GM06990 (cell line): Measurements from ENCODE around the gene ANTXR1.

Source experiments
- DNase-seq: peaks from one replicate; pipeline ENCODE4 v3.0.0-alpha.2; 2011; ENCODE audit not compliant: insufficient read length; ENCODE audit errors: extremely low read depth
- H3K27me3 ChIP-seq: replicated peaks from 2 replicates; pipeline ENCODE4 v1.6.0; 2011; ENCODE audit warnings: low read length; ENCODE audit not compliant: control insufficient read depth, insufficient read depth
- H3K36me3 ChIP-seq: 2 replicates; pipeline ENCODE4 v1.5.1; 2011; ENCODE audit warnings: low read length; ENCODE audit not compliant: control insufficient read depth, insufficient read depth
- H3K4me3 ChIP-seq: replicated peaks from 2 replicates; pipeline ENCODE4 v1.5.1; 2011; ENCODE audit warnings: low read depth, mild to moderate bottlenecking, control low read depth, low read length
- CTCF ChIP-seq: IDR thresholded peaks from 2 replicates; pipeline ENCODE4 v1.5.1; 2011; ENCODE audit warnings: low read length, control low read depth, mild to moderate bottlenecking, inconsistent platforms; ENCODE audit not compliant: insufficient read depth, poor library complexity, severe bottlenecking

ANTXR1 gene

GRCh38 chr2:68978098-68978497 is 34.9 kb upstream of the ANTXR1 start:
- H3K4me3 ChIP-seq = no peak overlapping the region
- no peak for TF ChIP-seq CTCF
- no peaks in the 10 kb centered on the region for H3K36me3 ChIP-seq
- DNase-seq = no peak
- no peaks in the 10 kb centered on the region; the same call in 1 of the 2 replicates for H3K27me3 ChIP-seq

GRCh38 chr2:68980956-68981355 is 32.0 kb upstream of the ANTXR1 start:
- Histone ChIP-seq H3K36me3 (no peaks in the 10 kb centered on the region), H3K27me3 (no peaks in the 10 kb centered on the region), H3K4me3 (no peak overlapping the region)
- TF ChIP-seq CTCF = no peak
- no peak for DNase-seq

- H3K4me3 ChIP-seq = no peak overlapping the region
- H3K27me3 ChIP-seq = peaks cover 1% of the 10 kb centered on the region; the same call in 1 of the 2 replicates
- no peak for DNase-seq
- H3K36me3 ChIP-seq = no peaks in the 10 kb centered on the region
- TF ChIP-seq CTCF = no peak
Measured at GRCh38 chr2:68987021-68987503, 25.9 kb upstream of the ANTXR1 start.

- no peaks in the 10 kb centered on the region for H3K36me3 ChIP-seq
- no peak for DNase-seq
- no peak for TF ChIP-seq CTCF
- H3K27me3 ChIP-seq = peaks cover 1% of the 10 kb centered on the region; the same call in 1 of the 2 replicates
- H3K4me3 ChIP-seq = no peak overlapping the region
Measured at GRCh38 chr2:68989035-68989434, 23.9 kb upstream of the ANTXR1 start.

- no peak overlapping the region for H3K4me3 ChIP-seq
- TF ChIP-seq CTCF = no peak
- H3K27me3 ChIP-seq = peaks cover 1% of the 10 kb centered on the region; the same call in 1 of the 2 replicates
- no peak for DNase-seq
- H3K36me3 ChIP-seq = no peaks in the 10 kb centered on the region
Measured at GRCh38 chr2:68992341-68992740, 20.6 kb upstream of the ANTXR1 start.

GRCh38 chr2:68992933-68993332 is 20.0 kb upstream of the ANTXR1 start:
- H3K4me3 ChIP-seq = no peak overlapping the region
- H3K27me3 ChIP-seq = peaks cover 1% of the 10 kb centered on the region; the same call in 1 of the 2 replicates
- no peak for DNase-seq
- no peaks in the 10 kb centered on the region for H3K36me3 ChIP-seq
- TF ChIP-seq CTCF = no peak
